ENCODE data around the gene OXCT1.

Gene OXCT1

DNA sequence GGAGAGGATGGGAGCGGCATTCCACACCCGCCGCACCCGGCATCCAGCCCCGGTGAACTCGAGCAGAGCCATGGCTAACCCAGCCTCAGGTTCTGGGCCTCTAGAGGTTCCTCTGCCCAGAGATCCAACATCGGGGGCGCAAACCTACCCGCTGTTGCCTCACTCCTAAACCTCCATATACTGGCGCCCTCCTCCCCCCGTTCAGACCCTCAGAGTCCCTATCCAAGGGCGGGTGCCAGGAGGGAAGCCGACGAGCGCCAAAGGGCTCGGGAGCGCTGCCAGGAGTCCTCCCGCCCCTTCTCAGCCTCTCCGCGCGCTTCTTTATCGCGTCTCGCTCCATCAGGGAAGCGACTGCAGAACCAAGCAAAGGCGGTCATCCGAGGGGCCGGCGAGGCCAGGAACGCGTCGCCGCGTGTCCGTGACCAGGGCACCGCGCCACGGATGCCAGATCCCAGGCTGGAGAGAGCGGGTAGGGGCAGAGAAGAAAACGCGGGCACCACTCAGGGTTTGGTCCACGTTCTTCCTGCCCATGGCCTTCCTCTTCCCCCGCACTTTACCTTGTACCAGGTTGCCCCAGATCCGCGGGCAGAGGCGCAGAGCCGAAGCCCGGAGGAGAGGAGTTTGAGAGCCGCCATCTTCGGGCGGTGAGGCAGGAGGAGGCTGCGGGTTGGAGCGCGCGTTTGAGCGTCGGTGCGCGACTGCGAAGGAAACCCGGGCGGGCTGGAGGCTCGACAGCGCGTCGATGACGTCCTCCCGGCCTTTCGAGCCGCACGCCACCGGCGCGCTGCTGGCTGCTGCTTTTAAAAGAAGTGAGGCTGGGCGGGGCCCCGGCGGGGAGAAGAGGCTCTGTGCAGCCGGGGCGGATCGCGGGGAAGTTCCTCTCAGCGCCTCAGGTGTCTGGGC is at the start of gene OXCT1:
Gene OXCT1 (minus strand): TSS at position 702 of the 903 bp plus-strand sequence. CDS start 67 bp downstream, at position 635.
- peak; percentile 83 to 92 (median 89) for DNase-seq (ENCODE audit: low read depth in 2 of 3, low spot score in 1 of 3)

GRCh38 chr5:41918105-41918504 is 47.9 kb upstream of the OXCT1 start:
- DNase-seq (ENCODE audit: low read depth in 2 of 3, low spot score in 1 of 3): no peak

DNA sequence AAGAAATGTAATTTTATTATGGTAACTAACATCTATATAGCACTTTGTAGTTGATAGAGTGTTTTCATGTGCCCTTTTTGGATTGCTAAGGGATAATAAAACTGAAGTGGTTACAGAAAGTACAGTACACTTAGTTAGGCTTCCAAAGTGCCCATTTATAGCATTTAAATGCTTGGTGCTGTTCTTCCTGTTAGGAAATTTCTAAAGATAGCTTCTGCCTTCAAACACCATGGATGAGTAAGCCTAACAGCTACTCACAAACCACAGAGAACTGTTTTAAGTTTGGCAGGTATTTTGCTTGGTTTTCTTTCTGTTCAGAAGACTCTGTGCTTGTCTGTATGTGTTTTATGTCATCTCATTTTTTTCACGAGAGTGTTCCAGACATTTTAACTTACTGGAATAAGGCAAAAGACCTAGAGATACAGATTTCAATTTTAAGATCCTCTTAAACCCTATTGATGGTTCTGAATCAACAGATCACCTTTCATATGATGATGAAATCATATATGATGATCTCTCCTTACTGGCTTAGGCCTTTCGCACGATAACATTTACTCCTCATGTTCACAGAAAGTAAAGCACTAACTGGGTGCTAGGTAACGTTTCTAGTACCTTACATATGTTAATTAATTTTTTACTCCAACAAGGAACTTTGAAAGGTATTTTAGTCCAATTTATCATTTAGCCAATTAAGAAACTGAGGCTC is 38.3 kb upstream of the OXCT1 start:
- DNase-seq (ENCODE audit: low read depth in 2 of 3, low spot score in 1 of 3): no peak

DNA sequence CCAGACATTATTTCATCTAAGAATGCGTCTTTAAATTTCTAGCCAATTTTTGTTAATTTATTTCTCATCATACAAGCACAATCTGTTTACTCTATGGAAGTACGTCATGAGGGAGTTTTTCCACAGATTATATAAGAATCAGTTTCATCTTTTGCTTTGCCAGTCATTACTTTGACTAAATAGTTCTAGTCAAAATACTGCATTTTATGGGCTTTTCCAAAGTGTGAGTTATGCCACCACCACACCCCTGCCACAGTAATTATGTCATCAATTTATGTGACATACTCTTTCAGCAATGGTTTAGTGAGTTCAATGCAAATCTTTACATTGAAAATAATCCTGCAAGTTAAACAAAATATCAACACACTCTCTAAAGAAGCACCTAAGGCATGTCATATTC is 35.9 kb upstream of the OXCT1 start:
- DNase-seq (ENCODE audit: low read depth in 2 of 3, low spot score in 1 of 3): no peak

- peak; percentile 95 to 98 (median 97) for DNase-seq (ENCODE audit: low read depth in 2 of 3, low spot score in 1 of 3)
These were observed 33.9 kb upstream of the OXCT1 start, which contains the start of gene RIMOC1 for GRCh38 chr5:41903892-41904799. Gene RIMOC1, plus strand, starts transcription at chr5:41904344. Its CDS starts 24 bp downstream, at chr5:41904368.

- no peak for DNase-seq (ENCODE audit: low read depth in 2 of 3, low spot score in 1 of 3)
These were observed 33.2 kb upstream of the OXCT1 start for GRCh38 chr5:41903382-41903891.

DNA sequence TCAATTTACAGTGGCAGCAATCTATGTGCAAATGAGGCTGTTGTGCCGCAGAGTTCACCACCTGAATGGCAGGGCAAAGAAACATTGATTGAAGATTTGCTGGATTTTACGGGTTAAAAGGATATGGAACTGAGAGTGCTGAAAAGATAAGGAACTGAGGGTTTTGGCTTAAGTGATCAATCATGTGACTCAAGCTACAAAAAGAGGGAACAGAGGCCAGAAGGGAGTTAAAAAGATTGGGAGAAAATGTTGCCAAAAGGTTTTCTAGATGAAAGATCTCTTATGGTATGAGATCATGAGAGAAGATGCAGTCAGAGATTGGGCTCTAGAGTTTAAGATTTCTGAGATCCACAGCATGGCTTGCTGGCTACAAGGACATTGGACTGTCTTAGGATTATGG is 26.0 kb upstream of the OXCT1 start:
- no peak for DNase-seq (ENCODE audit: low read depth in 2 of 3, low spot score in 1 of 3)

DNA sequence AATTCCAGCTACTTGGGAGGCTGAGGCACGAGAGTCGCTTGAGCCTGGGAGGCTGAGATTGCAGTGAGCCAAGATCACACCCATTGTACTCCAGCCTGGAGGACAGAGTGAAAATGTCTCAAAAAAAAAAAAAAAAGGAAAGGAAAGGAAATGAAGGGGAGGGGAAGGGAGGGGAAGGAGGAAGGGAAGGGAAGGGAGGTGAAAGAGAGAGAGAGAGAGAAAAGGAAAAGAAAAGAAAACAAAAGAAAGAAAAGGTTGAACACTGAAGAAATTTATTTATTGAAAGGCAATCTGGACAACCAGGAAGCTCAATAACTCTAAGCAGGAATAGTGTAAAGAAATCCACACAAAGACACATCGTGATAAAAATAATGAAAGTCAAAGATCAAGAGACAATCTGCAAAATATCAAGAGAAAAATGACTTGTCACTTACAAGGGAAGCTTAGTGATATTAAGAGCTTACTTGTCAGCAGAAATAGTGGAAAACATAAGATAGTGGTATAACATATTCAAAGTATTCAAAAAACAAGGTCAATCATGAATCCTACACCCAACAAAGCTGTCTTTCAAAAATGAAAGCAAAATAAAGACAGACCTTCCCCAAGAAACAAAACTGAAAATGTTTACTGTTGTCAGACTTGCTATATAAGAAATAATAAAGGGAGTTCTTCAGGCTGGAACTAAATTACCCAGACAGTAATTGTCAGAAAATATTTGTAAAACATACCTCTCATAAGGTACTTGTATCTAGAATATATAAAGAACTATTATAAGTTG is 23.0 kb upstream of the OXCT1 start:
- no peak for DNase-seq (ENCODE audit: low read depth in 2 of 3, low spot score in 1 of 3)

DNA sequence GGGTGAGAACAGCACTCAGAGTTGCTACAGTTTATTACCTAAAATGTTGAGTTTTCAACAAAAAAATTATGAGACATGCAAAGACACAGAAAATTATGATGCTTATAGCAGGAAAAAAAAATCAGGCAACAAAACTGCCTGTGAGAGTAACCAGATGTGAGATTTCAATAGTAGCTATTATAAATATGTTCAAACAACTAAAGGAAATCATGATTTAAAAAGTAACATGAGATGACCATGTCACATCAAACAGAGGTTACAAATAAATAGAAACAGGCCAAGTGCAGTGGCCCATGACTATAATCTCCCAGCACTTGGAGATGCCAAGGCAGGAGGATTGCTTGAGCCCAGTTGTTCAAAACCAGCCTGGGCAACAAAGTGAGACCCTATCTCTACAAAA is 21.8 kb upstream of the OXCT1 start:
- no peak for DNase-seq (ENCODE audit: low read depth in 2 of 3, low spot score in 1 of 3)

DNA sequence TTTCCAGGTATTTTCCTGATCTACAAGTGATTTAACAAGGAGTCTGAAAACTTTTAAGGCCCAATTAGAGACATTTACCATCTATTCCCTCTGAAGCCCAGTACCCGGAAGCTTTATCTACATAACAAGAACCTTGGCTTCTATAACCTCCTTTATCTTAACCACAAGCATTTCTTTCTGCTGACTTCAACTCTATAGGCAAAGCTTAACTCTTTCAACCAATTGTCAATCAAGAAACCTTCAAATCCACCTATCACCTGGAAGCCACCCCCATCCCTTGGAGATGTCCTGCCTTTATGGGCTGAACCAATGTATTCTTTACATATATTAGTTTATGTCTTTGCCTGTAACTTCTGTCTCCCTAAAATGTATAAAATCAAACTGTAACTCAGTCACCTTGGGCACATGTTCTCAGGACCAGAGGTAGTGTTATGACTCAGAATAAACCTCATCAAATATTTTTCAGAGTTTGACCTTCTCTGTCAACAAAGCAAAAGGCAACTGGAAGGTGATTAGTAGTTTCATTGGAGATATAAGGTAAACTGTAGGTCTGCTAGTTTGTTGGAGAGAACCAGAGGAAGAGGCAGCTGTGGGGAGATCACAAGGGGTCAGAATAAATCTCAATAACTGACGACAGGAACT is 21.0 kb upstream of the OXCT1 start:
- DNase-seq (ENCODE audit: low read depth in 2 of 3, low spot score in 1 of 3): no peak

DNA sequence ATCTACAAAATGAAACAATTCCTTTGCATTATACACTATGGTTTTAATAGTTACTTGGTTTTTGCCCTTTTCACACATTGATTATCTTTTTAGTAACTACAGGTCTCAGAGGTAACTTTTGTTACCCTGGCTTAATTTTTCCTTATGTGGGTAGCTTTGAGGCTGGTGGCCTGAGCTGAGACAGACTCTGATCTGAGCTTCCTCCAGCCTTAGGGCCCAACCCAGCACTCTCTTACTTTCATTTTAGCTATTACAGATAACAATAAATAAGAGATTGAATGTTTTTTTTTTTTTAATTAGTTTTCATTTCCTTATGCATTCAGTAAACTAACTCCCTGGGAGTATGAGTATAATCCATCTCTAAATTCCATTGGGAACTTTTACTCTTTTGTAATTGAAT is 15.1 kb upstream of the OXCT1 start:
- no peak for DNase-seq (ENCODE audit: low read depth in 2 of 3, low spot score in 1 of 3)

- DNase-seq (ENCODE audit: low read depth in 2 of 3, low spot score in 1 of 3): no peak
These were observed 13.7 kb upstream of the OXCT1 start for GRCh38 chr5:41883936-41884335.

DNA sequence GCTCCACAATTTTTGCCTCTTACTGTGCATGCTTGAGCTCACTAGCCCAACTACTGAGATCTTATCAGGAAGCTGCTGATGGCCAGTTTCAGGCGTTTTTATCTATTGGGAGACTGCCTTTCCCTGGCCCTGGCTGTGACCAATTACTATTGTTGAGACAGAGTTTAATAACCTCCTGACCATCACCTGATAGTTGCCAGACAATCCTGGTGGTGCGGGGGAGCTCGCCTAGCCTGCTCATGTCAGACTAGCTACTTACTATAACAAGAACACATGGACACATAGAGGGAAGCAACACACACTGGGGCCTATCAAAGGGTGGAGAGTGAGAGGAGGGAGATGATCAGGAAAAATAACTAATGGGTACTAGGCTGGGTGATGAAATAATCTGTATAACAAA is 13.0 kb upstream of the OXCT1 start:
- DNase-seq (ENCODE audit: low read depth in 2 of 3, low spot score in 1 of 3): no peak

DNA sequence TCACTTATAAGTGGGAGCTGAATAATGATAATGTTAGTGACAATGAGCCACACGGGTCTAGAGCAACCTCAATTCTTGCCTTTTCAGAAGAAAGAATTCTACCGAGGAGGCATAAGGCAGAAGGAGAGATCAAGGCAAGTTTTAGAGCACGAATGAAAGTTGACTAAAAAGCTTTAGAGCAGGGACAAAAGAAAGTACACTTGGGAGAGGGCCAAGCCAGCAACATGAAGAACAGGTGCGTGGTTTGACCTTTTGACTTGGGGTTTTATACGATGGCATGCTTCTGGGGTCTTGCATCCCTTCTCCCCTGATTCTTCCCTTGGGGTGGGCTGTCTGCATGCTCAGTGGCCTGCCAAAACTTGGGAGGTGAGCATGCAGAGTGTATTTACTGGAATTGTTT is 12.5 kb upstream of the OXCT1 start:
- DNase-seq (ENCODE audit: low read depth in 2 of 3, low spot score in 1 of 3): no peak

DNA sequence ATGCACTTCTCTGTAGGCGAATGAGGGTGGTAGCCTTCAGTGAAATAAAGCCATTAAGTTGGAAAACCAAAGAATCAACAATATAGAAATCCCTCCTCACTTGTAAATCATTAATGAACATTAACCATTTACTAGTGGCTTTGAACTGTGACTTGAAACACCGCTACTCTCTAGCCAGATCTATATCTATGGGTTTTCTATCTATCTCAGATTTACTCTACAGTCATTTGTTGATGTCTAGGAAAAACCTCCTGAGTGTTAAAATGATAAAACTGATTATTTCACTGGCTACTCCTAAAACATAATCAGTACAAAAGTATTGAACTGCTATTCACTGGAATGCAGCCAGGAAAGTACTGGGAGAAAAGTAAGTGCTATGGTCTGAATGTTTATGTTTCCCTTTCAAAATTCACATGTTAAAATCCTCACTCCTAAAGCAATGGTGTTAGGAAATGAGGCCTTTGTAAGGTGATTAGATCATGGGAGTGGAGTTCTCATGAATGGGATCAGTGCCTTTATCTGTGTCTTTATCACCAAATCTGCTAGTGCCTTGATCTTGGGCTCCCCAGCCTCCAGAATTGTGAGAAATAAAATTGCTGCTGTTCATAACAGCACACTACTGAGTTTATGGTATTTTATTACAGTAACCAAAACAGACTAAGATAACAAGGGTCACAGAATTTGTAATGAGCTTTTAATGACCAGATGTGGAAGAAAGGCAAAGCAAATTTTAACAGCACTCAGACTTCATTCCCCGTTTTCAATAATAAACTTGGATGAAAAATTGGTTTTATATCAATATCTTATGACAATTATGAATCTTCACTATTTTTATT is 8.6 kb upstream of the OXCT1 start:
- no peak for DNase-seq (ENCODE audit: low read depth in 2 of 3, low spot score in 1 of 3)

DNA sequence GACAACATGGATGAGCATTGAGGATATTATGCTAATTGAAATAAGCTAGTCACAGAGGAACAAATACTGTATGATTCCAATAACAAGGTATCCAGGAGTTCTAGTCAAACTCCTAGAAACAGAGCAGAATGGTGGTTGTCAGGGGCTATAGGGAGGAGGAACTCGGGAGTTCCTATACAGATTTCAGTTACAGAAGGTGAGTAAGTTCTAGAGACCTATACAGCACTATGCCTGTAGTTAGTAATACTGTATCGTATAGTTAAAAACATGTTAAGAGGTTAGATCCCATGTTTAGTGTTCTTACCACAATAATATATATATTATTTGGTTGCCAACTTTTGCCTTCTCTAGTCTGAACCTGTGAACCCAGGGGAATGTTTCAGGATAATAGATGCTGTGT is 7.9 kb upstream of the OXCT1 start:
- no peak for DNase-seq (ENCODE audit: low read depth in 2 of 3, low spot score in 1 of 3)

GRCh38 chr5:41877408-41877807 is 7.2 kb upstream of the OXCT1 start:
- DNase-seq (ENCODE audit: low read depth in 2 of 3, low spot score in 1 of 3): no peak

GRCh38 chr5:41876678-41877077 is 6.5 kb upstream of the OXCT1 start:
- DNase-seq (ENCODE audit: low read depth in 2 of 3, low spot score in 1 of 3): no peak

DNA sequence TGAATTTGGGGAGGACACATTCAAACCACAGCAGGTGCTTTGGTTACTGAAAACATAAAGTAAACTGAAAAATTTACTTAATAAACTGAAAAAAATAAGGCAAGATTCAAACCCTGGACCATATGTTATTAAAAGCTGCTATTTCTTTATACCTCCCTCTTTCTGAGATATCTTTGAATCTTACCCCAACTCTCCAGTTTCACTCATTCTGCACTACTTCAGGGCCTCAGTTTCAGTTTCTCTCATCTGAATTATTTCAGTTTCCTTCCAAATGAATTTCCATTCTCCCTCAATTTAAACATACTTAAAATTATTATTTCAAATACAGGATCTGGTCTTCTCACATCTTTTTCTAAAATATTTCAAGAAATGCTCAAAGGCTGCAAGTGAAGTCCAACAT is 4.9 kb upstream of the OXCT1 start:
- no peak for DNase-seq (ENCODE audit: low read depth in 2 of 3, low spot score in 1 of 3)

Data from stimulated activated CD4-positive, alpha-beta T cell treated with anti-CD3 and anti-CD28 coated beads, Interleukin-12 subunit alpha, Interleukin-12 subunit beta, amount 100 ng/mL, for 48 hours (primary cell).